H1 (cell line): Measurements from ENCODE around the gene C19orf67. TPM values are rescaled to one million over a fixed set of nuclear protein-coding genes. Genes with fewer than 3 reads are reported as not detected.

Experiments
- CTCF ChIA-PET: fragments of 300-600 bp; sonication (Branson Sonifier 250); formaldehyde crosslinking; loops from one replicate; lab custom pipeline; 2021; ENCODE audit not compliant: partially characterized antibody; lab: Charles Lee
- POLR2A ChIA-PET: fragments of 300-600 bp; sonication (Branson Sonifier 250); formaldehyde crosslinking; loops from one replicate; lab custom pipeline; 2021; ENCODE audit warnings: inconsistent platforms; ENCODE audit not compliant: partially characterized antibody; lab: Charles Lee
- DNase-seq, 2 experiments: peaks; one replicate each; pipeline versions ENCODE4 v3.0.0 to v3.0.0-alpha.2; 2010 to 2022; ENCODE audit warnings: low spot score in 2 of 2, low read depth in 1 of 2, mixed read lengths in 1 of 2
- FAIRE-seq: peaks from 2 replicates; lab custom pipeline; 2011; peaks lifted over from hg19 to GRCh38; lab: Jason Lieb, UNC
- H2AFZ ChIP-seq: 2 replicates; pipeline ENCODE4 v1.8.1; 2012; ENCODE audit warnings: low read length, inconsistent platforms
- H2AK5ac ChIP-seq: 2 replicates; pipeline ENCODE4 v1.6.1; 2013; ENCODE audit warnings: low read depth, low read length
- H2BK120ac ChIP-seq: replicated peaks from 2 replicates; pipeline ENCODE3; 2013; ENCODE audit warnings: low read depth, low read length, inconsistent platforms
- H2BK12ac ChIP-seq: 2 replicates; pipeline ENCODE4 v1.6.1; 2013; ENCODE audit warnings: low read depth, low read length
- H2BK15ac ChIP-seq: 2 replicates; pipeline ENCODE4 v1.6.1; 2013; ENCODE audit warnings: low read length
- H2BK20ac ChIP-seq: 2 replicates; pipeline ENCODE4 v1.6.1; 2013; ENCODE audit warnings: low read length
- H2BK5ac ChIP-seq: 2 replicates; pipeline ENCODE4 v1.6.1; 2013; ENCODE audit warnings: low read depth, low read length
- H3K14ac ChIP-seq: 2 replicates; pipeline ENCODE4 v1.6.1; 2013; ENCODE audit warnings: inconsistent platforms; ENCODE audit not compliant: insufficient read length
- H3K18ac ChIP-seq: 2 replicates; pipeline ENCODE4 v1.6.1; 2013; ENCODE audit warnings: low read length; ENCODE audit errors: extremely low read depth
- H3K23ac ChIP-seq: 2 replicates; pipeline ENCODE4 v1.6.1; 2013; ENCODE audit warnings: inconsistent platforms; ENCODE audit not compliant: insufficient read length
- H3K23me2 ChIP-seq: 2 replicates; pipeline ENCODE4 v1.6.1; 2013; ENCODE audit warnings: low read depth, low read length
- H3K27ac ChIP-seq: 2 replicates; pipeline ENCODE4 v1.6.1; 2011; ENCODE audit warnings: low read depth, low read length, inconsistent platforms
- H3K27me3 ChIP-seq, 4 experiments: replicated peaks in 1 of 4; 1 replicate in 1 of 4; 2 replicates in 3 of 4; pipeline versions ENCODE4 v1.6.1 to v1.8.1; 2011 to 2013; ENCODE audit warnings: low read length in 3 of 4, mild to moderate bottlenecking in 3 of 4, inconsistent platforms in 2 of 4, mixed read lengths in 2 of 4, moderate library complexity in 1 of 4; ENCODE audit not compliant: control insufficient read depth in 3 of 4, insufficient read depth in 3 of 4; ENCODE audit errors: extremely low read depth in 1 of 4
- H3K36me3 ChIP-seq, 4 experiments: 2 replicates each; pipeline versions ENCODE4 v1.6.1 to v1.8.1; 2011 to 2013; ENCODE audit warnings: mild to moderate bottlenecking in 4 of 4, low read length in 3 of 4, moderate library complexity in 2 of 4, control low read depth in 1 of 4, inconsistent platforms in 1 of 4; ENCODE audit not compliant: insufficient read depth in 4 of 4, control insufficient read depth in 2 of 4
- H3K4ac ChIP-seq: replicated peaks from 2 replicates; pipeline ENCODE3; 2013; ENCODE audit warnings: low read length, low read depth, mixed read lengths, inconsistent platforms; ENCODE audit not compliant: insufficient read length
- H3K4me1 ChIP-seq, 4 experiments: replicated peaks in 1 of 4; 1 replicate in 1 of 4; 2 replicates in 3 of 4; pipeline versions ENCODE4 v1.6.1 to v1.8.1; 2011 to 2013; ENCODE audit warnings: low read length in 3 of 4, inconsistent platforms in 2 of 4, mixed read lengths in 1 of 4; ENCODE audit not compliant: insufficient read depth in 4 of 4, control insufficient read depth in 3 of 4
- H3K4me2 ChIP-seq, 2 experiments: 2 replicates each; pipeline versions ENCODE4 v1.6.1 to v1.8.1; 2011 to 2013; ENCODE audit warnings: low read depth in 2 of 2, low read length in 2 of 2, control low read depth in 1 of 2, inconsistent platforms in 1 of 2, mild to moderate bottlenecking in 1 of 2; ENCODE audit not compliant: insufficient read depth in 1 of 2
- H3K4me3 ChIP-seq, 4 experiments: fragments of 200-600, 300-600 bp in 1 of 4; sonication (generic), shearing (Covaris generic), sonication (Bioruptor Twin) in 1 of 4; 2 replicates each; pipeline versions ENCODE4 v1.5.1 to v1.8.1; 2011 to 2016; ENCODE audit warnings: low read length in 4 of 4, low read depth in 3 of 4, control low read depth in 2 of 4, inconsistent platforms in 2 of 4, mild to moderate bottlenecking in 2 of 4, mixed read lengths in 1 of 4, moderate library complexity in 1 of 4; ENCODE audit not compliant: insufficient read depth in 2 of 4; ENCODE audit errors: extremely low read depth in 1 of 4
- H3K56ac ChIP-seq: replicated peaks from 2 replicates; pipeline ENCODE3; 2013; ENCODE audit warnings: low read depth, mild to moderate bottlenecking, mixed read lengths, low read length, inconsistent platforms; ENCODE audit not compliant: insufficient read length
- H3K79me1 ChIP-seq: 2 replicates; pipeline ENCODE4 v1.6.1; 2013; ENCODE audit warnings: low read depth, low read length, control low read depth
- H3K79me2 ChIP-seq, 2 experiments: 2 replicates each; pipeline versions ENCODE4 v1.6.1 to v1.8.1; 2012 to 2013; ENCODE audit warnings: low read length in 2 of 2, mild to moderate bottlenecking in 2 of 2, inconsistent platforms in 1 of 2; ENCODE audit not compliant: insufficient read depth in 2 of 2, control insufficient read depth in 1 of 2
- H3K9ac ChIP-seq, 4 experiments: replicated peaks in 1 of 4; 1 replicate in 1 of 4; 2 replicates in 3 of 4; pipeline versions ENCODE4 v1.6.1 to v1.8.1; 2011 to 2013; ENCODE audit warnings: low read depth in 3 of 4, low read length in 3 of 4, control low read depth in 2 of 4, mild to moderate bottlenecking in 2 of 4, moderate library complexity in 2 of 4, inconsistent platforms in 1 of 4; ENCODE audit errors: extremely low read depth in 1 of 4
- H3K9me3 ChIP-seq, 2 experiments: 2 replicates each; pipeline versions ENCODE4 v1.6.1 to v1.8.1; 2012 to 2013; ENCODE audit warnings: mild to moderate bottlenecking in 2 of 2, moderate library complexity in 2 of 2, control low read depth in 1 of 2, inconsistent platforms in 1 of 2, low read depth in 1 of 2, low read length in 1 of 2, mixed read lengths in 1 of 2; ENCODE audit not compliant: insufficient read depth in 2 of 2
- H4K20me1 ChIP-seq, 2 experiments: replicated peaks in 1 of 2; 2 replicates each; pipeline versions ENCODE3 to v1.8.1; 2011 to 2013; ENCODE audit warnings: inconsistent platforms in 2 of 2, low read length in 2 of 2, mild to moderate bottlenecking in 1 of 2; ENCODE audit not compliant: insufficient read depth in 2 of 2, control insufficient read depth in 1 of 2
- H4K5ac ChIP-seq: 2 replicates; pipeline ENCODE4 v1.6.1; 2013; ENCODE audit warnings: low read length, low read depth, mixed read lengths, inconsistent platforms; ENCODE audit not compliant: insufficient read length
- H4K8ac ChIP-seq: 2 replicates; pipeline ENCODE4 v1.8.0; 2013; ENCODE audit warnings: mild to moderate bottlenecking, moderate library complexity, low read length, inconsistent platforms; ENCODE audit not compliant: insufficient read depth; ENCODE audit errors: extremely low read depth
- H4K91ac ChIP-seq: replicated peaks from 2 replicates; pipeline ENCODE3; 2013; ENCODE audit warnings: low read length, mixed read lengths, inconsistent platforms; ENCODE audit not compliant: insufficient read length
- BCL11A ChIP-seq, 2 experiments: IDR thresholded peaks; one replicate each; pipeline ENCODE4 v1.6.1; 2011; ENCODE audit warnings: low read depth in 2 of 2, low read length in 2 of 2, mild to moderate bottlenecking in 2 of 2
- GTF2F1 ChIP-seq: IDR thresholded peaks from 2 replicates; pipeline ENCODE4 v1.6.1; 2012; ENCODE audit warnings: low read depth, low read length, improper control_type of control experiment, borderline replicate concordance
- POU5F1 ChIP-seq: IDR thresholded peaks from 2 replicates; pipeline ENCODE4 v1.6.1; 2011; ENCODE audit warnings: low read depth, mild to moderate bottlenecking, low read length, moderate library complexity
- RAD21 ChIP-seq, 2 experiments: IDR thresholded peaks in 1 of 2; conservative IDR thresholded peaks in 1 of 2; 2 replicates each; pipeline ENCODE4 v1.6.1; 2011; ENCODE audit warnings: low read depth in 2 of 2, low read length in 2 of 2, improper control_type of control experiment in 1 of 2, inconsistent platforms in 1 of 2, mild to moderate bottlenecking in 1 of 2, moderate library complexity in 1 of 2
- RNF2 ChIP-seq: fragments of 200-900, 300-1000 bp; sonication (generic); IDR thresholded peaks from 2 replicates; pipeline ENCODE4 v1.7.1; 2016; ENCODE audit warnings: borderline replicate concordance, low read depth, mild to moderate bottlenecking, antibody characterized with exemption, low read length; ENCODE audit not compliant: poor library complexity, severe bottlenecking; ENCODE audit errors: missing control alignments
- SUZ12 ChIP-seq: fragments of 200-600 bp; sonication (generic); IDR thresholded peaks from 2 replicates; pipeline ENCODE4 v1.6.1; 2012; ENCODE audit warnings: mild to moderate bottlenecking, inconsistent platforms, low read length, moderate library complexity, mixed read lengths
- WGBS, 2 experiments: shearing (Covaris generic) in 1 of 2; methylation state at CpG; one replicate each; pipeline versions ENCODE4 v1.1.6 to v1.1.7; 2013 to 2015; ENCODE audit warnings: low lambda C conversion rate in 2 of 2, mixed read lengths in 2 of 2, inconsistent platforms in 1 of 2, low coverage in 1 of 2, missing lambda C conversion rate in 1 of 2; ENCODE audit not compliant: insufficient replicate concordance in 2 of 2, insufficient coverage in 1 of 2, insufficient read length in 1 of 2; ENCODE audit errors: extremely low coverage in 1 of 2, missing lambda C conversion rate in 1 of 2; 5-methylcytosine and 5-hydroxymethylcytosine counted together
- polyA plus RNA-seq, 7 experiments: library from polyadenylated mRNA; depleted of rRNA in 3 of 7; stranded (reverse) in 5 of 7; unstranded in 2 of 7; fragments of >200 nt in 5 of 7; fragments of 200-250 nt in 2 of 7; gene quantifications; 1 replicate in 5 of 7; 2 replicates in 1 of 7; 4 replicates in 1 of 7; pipeline versions ENCODE4 v1.2.1 to v1.2.3, GENCODE V29; 2011 to 2013; ENCODE audit warnings: missing spikeins in 2 of 7, mixed read lengths in 2 of 7
- total RNA-seq: library from RNA; stranded (reverse); fragmentation: NEBNext Ultra II Directional; extraction: Animal tissue kit (Norgen Biotek cat#: 25700); gene quantifications from 2 replicates; pipeline ENCODE4 v1.2.1, GENCODE V29; 2021
- TF ChIP-seq, protein P1 (sequence below): IDR thresholded peaks from 2 replicates; pipeline ENCODE4 v1.6.1; 2011; ENCODE audit warnings: low read depth, mild to moderate bottlenecking, low read length; ENCODE audit not compliant: insufficient read depth
- TF ChIP-seq, protein P2 (sequence below), 3 experiments: IDR thresholded peaks; 1 replicate in 2 of 3; 2 replicates in 1 of 3; pipeline versions ENCODE4 v1.5.1 to v1.6.1; 2011; ENCODE audit warnings: low read length in 3 of 3, mild to moderate bottlenecking in 3 of 3, inconsistent platforms in 2 of 3, low read depth in 1 of 3, moderate library complexity in 1 of 3; ENCODE audit not compliant: insufficient read depth in 1 of 3; ENCODE audit errors: control extremely low read depth in 1 of 3

C19orf67 gene
- total and polyA plus RNA-seq, 2 of the 8 experiments (the other 6 are each of a cell fraction or from before 2014, with no cell fraction given): 0.12 TPM; not detected in 1

DNA sequence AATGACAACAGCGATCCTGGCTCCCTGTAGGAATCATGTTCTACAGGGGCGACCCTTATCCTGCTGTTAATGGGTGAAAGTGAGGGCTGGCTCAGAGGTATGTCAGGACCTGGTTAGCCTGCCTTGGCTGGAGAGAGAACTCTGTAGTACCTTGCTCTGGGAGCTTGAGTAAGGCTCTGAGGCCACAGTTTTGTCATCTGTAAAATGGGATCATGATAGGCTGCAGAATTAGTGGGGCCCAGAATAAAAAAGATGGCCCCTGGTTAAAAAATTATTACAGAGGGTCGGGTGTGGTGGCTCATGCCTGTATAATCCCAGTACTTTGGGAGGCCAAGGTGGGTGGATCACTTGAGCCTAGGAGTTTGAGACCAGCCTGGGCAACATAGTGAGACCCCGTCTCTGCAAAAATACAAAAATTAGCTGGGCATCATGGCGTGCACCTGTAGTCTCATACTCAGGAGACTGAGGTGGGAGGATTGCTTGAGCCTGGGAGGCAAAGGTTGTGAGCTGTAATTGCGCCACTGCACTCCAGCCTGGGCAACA, 15.5 kb upstream of the C19orf67 start:
- no peak overlapping the region for H2BK120ac ChIP-seq
- no peaks in the 10 kb centered on the region for H3K4me1 ChIP-seq
- no peak overlapping the region for H2AFZ ChIP-seq
- no peak overlapping the region for H2BK15ac ChIP-seq
- peaks cover 0 to 8% of the 10 kb centered on the region in 2 experiments for H4K20me1 ChIP-seq
- no peak overlapping the region for H3K56ac ChIP-seq
- POLR2A ChIA-PET: interaction anchor here (1.5 kb wide), 1 partner anchor 10 kb away, joined by 6 read pairs; a partner anchor contains a TSS
- no peak overlapping the region for H3K23ac ChIP-seq
- no peak overlapping the region for H3K27ac ChIP-seq
- no peak overlapping the region for H2BK20ac ChIP-seq
- H3K36me3 ChIP-seq: no peaks in the 10 kb centered on the region
- no peak overlapping the region for H2BK12ac ChIP-seq
- CTCF ChIA-PET: interaction anchor here (0.6 to 5.3 kb wide), 4 partner anchors 9 to 371 kb away, joined by 3 to 40 read pairs (median 5); a partner anchor contains a TSS
- no peak overlapping the region for H3K9ac ChIP-seq
- H4K91ac ChIP-seq: no peak overlapping the region
- H2BK5ac ChIP-seq: no peak overlapping the region
- 84% methylated on average over 6 of the region's 6 CpGs; no CpG with 5 or more reads in 1 of the 2 experiments for WGBS, 2 experiments
- no peak overlapping the region for H3K4me3 ChIP-seq
- no peak overlapping the region for H3K18ac ChIP-seq
- H3K4me2 ChIP-seq: no peak overlapping the region
- no peaks in the 10 kb centered on the region for H3K9me3 ChIP-seq
- no peak overlapping the region for H2AK5ac ChIP-seq
- FAIRE-seq (no peak), DNase-seq (no peak)
- no peak overlapping the region for H4K8ac ChIP-seq
- no peaks in the 10 kb centered on the region for H3K27me3 ChIP-seq
- no peaks in the 10 kb centered on the region for H3K79me1 ChIP-seq
- H3K4ac ChIP-seq: no peak overlapping the region
- no peak overlapping the region for H3K14ac ChIP-seq
- no peaks in the 10 kb centered on the region for H3K23me2 ChIP-seq
- H3K79me2 ChIP-seq: no peaks in the 10 kb centered on the region
- H4K5ac ChIP-seq: no peak overlapping the region
- TF ChIP-seq, protein P1, sequence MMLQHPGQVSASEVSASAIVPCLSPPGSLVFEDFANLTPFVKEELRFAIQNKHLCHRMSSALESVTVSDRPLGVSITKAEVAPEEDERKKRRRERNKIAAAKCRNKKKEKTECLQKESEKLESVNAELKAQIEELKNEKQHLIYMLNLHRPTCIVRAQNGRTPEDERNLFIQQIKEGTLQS: no peak
- TF ChIP-seq RAD21 (IDR thresholded peaks at IDR 0.05 in 1 of 2, conservative IDR thresholded peaks at IDR 0.05 in 1 of 2; ENCODE audit: low read depth in 2 of 2, low read length in 2 of 2): no peak
- no peak for TF ChIP-seq SUZ12
- no peak for TF ChIP-seq GTF2F1
- TF ChIP-seq, protein P2, sequence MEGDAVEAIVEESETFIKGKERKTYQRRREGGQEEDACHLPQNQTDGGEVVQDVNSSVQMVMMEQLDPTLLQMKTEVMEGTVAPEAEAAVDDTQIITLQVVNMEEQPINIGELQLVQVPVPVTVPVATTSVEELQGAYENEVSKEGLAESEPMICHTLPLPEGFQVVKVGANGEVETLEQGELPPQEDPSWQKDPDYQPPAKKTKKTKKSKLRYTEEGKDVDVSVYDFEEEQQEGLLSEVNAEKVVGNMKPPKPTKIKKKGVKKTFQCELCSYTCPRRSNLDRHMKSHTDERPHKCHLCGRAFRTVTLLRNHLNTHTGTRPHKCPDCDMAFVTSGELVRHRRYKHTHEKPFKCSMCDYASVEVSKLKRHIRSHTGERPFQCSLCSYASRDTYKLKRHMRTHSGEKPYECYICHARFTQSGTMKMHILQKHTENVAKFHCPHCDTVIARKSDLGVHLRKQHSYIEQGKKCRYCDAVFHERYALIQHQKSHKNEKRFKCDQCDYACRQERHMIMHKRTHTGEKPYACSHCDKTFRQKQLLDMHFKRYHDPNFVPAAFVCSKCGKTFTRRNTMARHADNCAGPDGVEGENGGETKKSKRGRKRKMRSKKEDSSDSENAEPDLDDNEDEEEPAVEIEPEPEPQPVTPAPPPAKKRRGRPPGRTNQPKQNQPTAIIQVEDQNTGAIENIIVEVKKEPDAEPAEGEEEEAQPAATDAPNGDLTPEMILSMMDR (IDR thresholded peaks at IDR 0.05; ENCODE audit: control extremely low read depth in 1 of 3, insufficient read depth in 1 of 3, low read depth in 1 of 3, low read length in 3 of 3): no peak
- no peak for TF ChIP-seq BCL11A (IDR thresholded peaks at IDR 0.05; ENCODE audit: low read depth in 2 of 2, low read length in 2 of 2)
- no peak for TF ChIP-seq RNF2
- TF ChIP-seq POU5F1: no peak
